ENCODE results near the gene ACTL7B. TPM values are rescaled to one million over a fixed set of nuclear protein-coding genes. Genes with fewer than 3 reads are reported as not detected.
A peak's percentile ranks its signal among the peaks of the same experiment; 100 is the strongest.
"Not testable (repeated sequence)": the region's sequence is repeated elsewhere in the genome, so short reads cannot be mapped to it uniquely, and the experiment has no call there.

The ACTL7B gene
- total RNA-seq, 1 experiment from 2014 or later = not detected

DNA sequence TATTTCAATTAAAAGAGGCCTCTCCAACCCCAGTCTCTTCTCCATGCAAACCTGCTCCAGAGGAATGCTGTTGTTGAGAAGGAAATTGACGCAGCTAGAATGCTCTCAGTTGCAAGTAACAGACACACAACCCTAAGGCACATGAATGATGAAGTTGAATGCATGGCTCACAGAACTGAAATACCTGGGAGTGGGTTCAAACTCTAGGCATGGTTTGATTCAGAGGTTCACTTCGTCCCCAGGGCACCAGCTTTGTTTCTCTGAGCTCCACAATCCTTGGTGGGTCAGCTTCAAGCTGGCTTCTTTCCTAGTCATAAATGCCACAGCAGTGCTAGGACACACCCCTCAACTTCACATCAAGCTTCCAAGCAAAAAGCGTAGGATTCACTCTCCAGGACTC lies 4.6 kb downstream of the ACTL7B start:
- Mint-ChIP-seq H3K4me3 (no peak overlapping the region), H3K4me1 (no peaks in the 10 kb centered on the region), H3K9me3 (no peaks in the 10 kb centered on the region), H3K27ac (no peak overlapping the region), H3K27me3 (ENCODE audit: low read depth) (no peaks in the 10 kb centered on the region), H3K36me3 (no peaks in the 10 kb centered on the region)
- ATAC-seq (no peak), DNase-seq (ENCODE audit: low spot score) (no peak)
- CTCF ChIA-PET = no interaction called here
- POLR2A ChIA-PET = no interaction called here
- TF ChIP-seq E2F1 (CRISPR knock-in tag; IDR thresholded peaks at IDR 0.05) (no peak), SOX15 (CRISPR knock-in tag; IDR thresholded peaks at IDR 0.05) (no peak), CREM (CRISPR knock-in tag; IDR thresholded peaks at IDR 0.05) (no peak)

DNA sequence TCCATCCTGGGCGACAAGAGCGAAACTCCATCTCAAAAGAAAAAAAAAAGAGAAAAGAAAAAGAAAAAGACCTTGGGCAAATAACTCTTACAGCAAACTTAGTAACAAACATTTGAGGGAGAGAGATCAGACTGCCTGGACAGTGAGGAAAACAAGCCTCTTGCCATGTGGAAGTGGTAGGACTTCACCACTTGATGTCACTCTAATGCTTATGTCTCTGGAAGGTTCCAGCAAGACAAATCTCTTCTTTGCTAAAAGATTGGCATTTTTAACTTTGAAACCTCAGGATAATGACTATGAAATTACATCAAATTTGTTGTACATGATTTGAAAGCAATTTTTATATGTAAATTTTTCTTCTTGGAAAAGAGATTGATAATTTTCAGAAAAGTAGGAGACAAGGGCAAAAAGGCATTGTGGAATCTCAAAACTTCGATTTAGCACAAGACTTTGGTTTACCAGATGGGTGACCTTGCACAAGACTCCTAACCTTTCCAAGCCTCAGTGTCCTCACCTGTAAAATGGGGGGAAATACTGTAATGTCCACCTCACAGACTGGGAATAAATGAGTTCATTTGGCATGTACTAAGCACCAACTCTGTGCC lies 5.4 kb downstream of the ACTL7B start:
- ChIA-PET CTCF (no interaction called here), POLR2A (no interaction called here)
- Mint-ChIP-seq H3K36me3 (no peaks in the 10 kb centered on the region), H3K4me1 (no peaks in the 10 kb centered on the region; the same call in 1 of the 2 replicates), H3K27me3 (ENCODE audit: low read depth) (no peaks in the 10 kb centered on the region), H3K27ac (no peak overlapping the region), H3K4me3 (no peak overlapping the region), H3K9me3 (no peaks in the 10 kb centered on the region)
- peak; percentile 44; the same call in 1 of the 2 replicates for ATAC-seq
- no peak for DNase-seq (ENCODE audit: low spot score)
- TF ChIP-seq, protein P1, sequence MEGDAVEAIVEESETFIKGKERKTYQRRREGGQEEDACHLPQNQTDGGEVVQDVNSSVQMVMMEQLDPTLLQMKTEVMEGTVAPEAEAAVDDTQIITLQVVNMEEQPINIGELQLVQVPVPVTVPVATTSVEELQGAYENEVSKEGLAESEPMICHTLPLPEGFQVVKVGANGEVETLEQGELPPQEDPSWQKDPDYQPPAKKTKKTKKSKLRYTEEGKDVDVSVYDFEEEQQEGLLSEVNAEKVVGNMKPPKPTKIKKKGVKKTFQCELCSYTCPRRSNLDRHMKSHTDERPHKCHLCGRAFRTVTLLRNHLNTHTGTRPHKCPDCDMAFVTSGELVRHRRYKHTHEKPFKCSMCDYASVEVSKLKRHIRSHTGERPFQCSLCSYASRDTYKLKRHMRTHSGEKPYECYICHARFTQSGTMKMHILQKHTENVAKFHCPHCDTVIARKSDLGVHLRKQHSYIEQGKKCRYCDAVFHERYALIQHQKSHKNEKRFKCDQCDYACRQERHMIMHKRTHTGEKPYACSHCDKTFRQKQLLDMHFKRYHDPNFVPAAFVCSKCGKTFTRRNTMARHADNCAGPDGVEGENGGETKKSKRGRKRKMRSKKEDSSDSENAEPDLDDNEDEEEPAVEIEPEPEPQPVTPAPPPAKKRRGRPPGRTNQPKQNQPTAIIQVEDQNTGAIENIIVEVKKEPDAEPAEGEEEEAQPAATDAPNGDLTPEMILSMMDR (IDR thresholded peaks at IDR 0.05) = no peak
- TF ChIP-seq ZNF396 (CRISPR knock-in tag; IDR thresholded peaks at IDR 0.05; ENCODE audit: borderline replicate concordance) = no peak
- no peak for TF ChIP-seq E2F1 (CRISPR knock-in tag; IDR thresholded peaks at IDR 0.05)
- TF ChIP-seq, protein P2, sequence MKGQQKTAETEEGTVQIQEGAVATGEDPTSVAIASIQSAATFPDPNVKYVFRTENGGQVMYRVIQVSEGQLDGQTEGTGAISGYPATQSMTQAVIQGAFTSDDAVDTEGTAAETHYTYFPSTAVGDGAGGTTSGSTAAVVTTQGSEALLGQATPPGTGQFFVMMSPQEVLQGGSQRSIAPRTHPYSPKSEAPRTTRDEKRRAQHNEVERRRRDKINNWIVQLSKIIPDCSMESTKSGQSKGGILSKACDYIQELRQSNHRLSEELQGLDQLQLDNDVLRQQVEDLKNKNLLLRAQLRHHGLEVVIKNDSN (CRISPR knock-in tag; IDR thresholded peaks at IDR 0.05) = no peak
- TF ChIP-seq CBFB (CRISPR knock-in tag; IDR thresholded peaks at IDR 0.05; ENCODE audit: low read depth) = no peak
- TF ChIP-seq, protein P3, sequence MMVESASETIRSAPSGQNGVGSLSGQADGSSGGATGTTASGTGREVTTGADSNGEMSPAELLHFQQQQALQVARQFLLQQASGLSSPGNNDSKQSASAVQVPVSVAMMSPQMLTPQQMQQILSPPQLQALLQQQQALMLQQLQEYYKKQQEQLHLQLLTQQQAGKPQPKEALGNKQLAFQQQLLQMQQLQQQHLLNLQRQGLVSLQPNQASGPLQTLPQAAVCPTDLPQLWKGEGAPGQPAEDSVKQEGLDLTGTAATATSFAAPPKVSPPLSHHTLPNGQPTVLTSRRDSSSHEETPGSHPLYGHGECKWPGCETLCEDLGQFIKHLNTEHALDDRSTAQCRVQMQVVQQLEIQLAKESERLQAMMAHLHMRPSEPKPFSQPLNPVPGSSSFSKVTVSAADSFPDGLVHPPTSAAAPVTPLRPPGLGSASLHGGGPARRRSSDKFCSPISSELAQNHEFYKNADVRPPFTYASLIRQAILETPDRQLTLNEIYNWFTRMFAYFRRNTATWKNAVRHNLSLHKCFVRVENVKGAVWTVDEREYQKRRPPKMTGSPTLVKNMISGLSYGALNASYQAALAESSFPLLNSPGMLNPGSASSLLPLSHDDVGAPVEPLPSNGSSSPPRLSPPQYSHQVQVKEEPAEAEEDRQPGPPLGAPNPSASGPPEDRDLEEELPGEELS (CRISPR knock-in tag; IDR thresholded peaks at IDR 0.05) = no peak
- TF ChIP-seq JUN (CRISPR knock-in tag; IDR thresholded peaks at IDR 0.05) = no peak
- TF ChIP-seq ZNF121 (CRISPR knock-in tag; IDR thresholded peaks at IDR 0.05) = no peak

- H3K4me3 Mint-ChIP-seq; H3K9me3 Mint-ChIP-seq; H3K36me3 Mint-ChIP-seq; H3K27me3 Mint-ChIP-seq (ENCODE audit: low read depth); CTCF ChIA-PET; DNase-seq (ENCODE audit: low spot score); H3K27ac Mint-ChIP-seq; H3K4me1 Mint-ChIP-seq; ATAC-seq; POLR2A ChIA-PET: not testable (repeated sequence)
These were observed 7.5 kb downstream of the ACTL7B start for GRCh38 chr9:108848296-108848695.

DNA sequence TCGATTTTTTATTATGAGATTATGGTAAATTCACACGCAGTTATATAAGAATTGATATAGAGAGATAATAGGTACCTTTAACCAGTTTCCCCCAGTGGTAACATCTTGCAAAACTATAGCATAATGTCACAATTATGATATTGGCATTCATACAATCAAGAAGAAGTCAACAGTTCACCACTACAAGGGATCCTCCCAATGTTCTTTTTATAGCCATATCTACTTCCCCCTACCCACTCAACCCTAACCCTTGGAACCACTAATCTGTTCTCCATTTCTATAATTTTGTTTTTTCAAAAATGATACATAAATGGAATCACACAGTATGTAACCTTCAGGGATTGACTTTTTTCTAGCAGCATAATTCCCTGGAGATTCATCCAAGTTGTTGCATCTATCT lies 9.8 kb downstream of the ACTL7B start:
- no peaks in the 10 kb centered on the region for H3K27me3 Mint-ChIP-seq (ENCODE audit: low read depth)
- POLR2A ChIA-PET = no interaction called here
- ATAC-seq (no peak), DNase-seq (ENCODE audit: low spot score) (no peak)
- H3K36me3 Mint-ChIP-seq = no peaks in the 10 kb centered on the region
- H3K4me3 Mint-ChIP-seq = no peak overlapping the region
- peaks cover 9% of the 10 kb centered on the region; the same call in 1 of the 2 replicates for H3K4me1 Mint-ChIP-seq
- H3K27ac Mint-ChIP-seq = no peak overlapping the region
- no peaks in the 10 kb centered on the region for H3K9me3 Mint-ChIP-seq
- CTCF ChIA-PET = no interaction called here
- TF ChIP-seq PRRX2 (CRISPR knock-in tag; IDR thresholded peaks at IDR 0.05) (no peak), ERG (CRISPR knock-in tag; IDR thresholded peaks at IDR 0.05) (no peak), CREB1 (CRISPR knock-in tag; IDR thresholded peaks at IDR 0.05) (no peak), CBFB (CRISPR knock-in tag; IDR thresholded peaks at IDR 0.05; ENCODE audit: low read depth) (no peak), ZNF317 (CRISPR knock-in tag; IDR thresholded peaks at IDR 0.05; ENCODE audit: borderline replicate concordance, low read depth) (no peak), CREM (CRISPR knock-in tag; IDR thresholded peaks at IDR 0.05) (no peak), ZNF121 (CRISPR knock-in tag; IDR thresholded peaks at IDR 0.05) (no peak), RELA (CRISPR knock-in tag; IDR thresholded peaks at IDR 0.05; ENCODE audit: borderline replicate concordance) (no peak)
- TF ChIP-seq, protein P2 (CRISPR knock-in tag; IDR thresholded peaks at IDR 0.05) = no peak
- TF ChIP-seq, protein P4, sequence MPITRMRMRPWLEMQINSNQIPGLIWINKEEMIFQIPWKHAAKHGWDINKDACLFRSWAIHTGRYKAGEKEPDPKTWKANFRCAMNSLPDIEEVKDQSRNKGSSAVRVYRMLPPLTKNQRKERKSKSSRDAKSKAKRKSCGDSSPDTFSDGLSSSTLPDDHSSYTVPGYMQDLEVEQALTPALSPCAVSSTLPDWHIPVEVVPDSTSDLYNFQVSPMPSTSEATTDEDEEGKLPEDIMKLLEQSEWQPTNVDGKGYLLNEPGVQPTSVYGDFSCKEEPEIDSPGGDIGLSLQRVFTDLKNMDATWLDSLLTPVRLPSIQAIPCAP (CRISPR knock-in tag; IDR thresholded peaks at IDR 0.05) = no peak
- TF ChIP-seq, protein P5, sequence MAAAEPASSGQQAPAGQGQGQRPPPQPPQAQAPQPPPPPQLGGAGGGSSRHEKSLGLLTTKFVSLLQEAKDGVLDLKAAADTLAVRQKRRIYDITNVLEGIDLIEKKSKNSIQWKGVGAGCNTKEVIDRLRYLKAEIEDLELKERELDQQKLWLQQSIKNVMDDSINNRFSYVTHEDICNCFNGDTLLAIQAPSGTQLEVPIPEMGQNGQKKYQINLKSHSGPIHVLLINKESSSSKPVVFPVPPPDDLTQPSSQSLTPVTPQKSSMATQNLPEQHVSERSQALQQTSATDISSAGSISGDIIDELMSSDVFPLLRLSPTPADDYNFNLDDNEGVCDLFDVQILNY (CRISPR knock-in tag; IDR thresholded peaks at IDR 0.05) = no peak
